ENCODE data around the gene ZNF638. TPM values are rescaled to one million over a fixed set of nuclear protein-coding genes. Genes with fewer than 3 reads are reported as not detected.

Gene ZNF638
- total and polyA plus RNA-seq, 2 donors, result 149 to 210 TPM

DNA sequence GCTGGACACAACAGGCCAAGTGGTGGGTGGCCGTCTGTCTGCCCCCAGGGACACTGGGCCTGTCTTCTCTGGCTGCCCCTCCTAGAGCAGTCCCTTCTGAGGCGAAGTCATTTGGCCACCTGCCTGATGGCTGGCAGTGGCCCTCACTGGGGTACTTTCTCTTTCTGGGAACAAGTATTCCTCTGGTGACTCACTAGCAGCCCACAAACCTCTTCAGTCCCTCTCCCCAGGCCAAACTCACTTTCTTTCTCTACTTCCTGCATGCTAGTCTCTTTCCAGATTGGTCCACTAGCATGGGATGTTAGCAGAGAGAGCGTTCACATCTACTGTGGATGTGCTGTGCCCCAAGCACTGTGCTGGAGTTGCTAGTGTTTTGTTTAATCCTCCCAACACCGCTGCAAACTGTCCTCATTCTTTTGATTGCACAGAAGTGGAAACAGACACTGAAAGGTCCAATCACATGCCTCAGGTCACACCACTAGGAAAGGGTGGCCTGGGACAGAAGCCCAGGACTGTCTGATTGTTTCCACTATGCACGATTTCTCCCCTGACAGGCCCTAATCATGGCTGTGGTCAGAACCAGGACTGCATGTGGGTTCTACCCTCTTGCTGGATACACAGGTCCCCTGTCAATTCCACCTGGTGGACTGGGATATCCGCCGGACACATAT lies 127.0 kb downstream of the ZNF638 start:
- H3K9me3 ChIP-seq (ENCODE audit: control insufficient read depth in 2 of 2, insufficient read depth in 1 of 2, low read length in 1 of 2), result peaks cover 7 to 16% of the 10 kb centered on the region in 2 donors
- peaks cover 8 to 32% of the 10 kb centered on the region in 2 donors for H3K27me3 ChIP-seq (ENCODE audit: control insufficient read depth in 2 of 2, insufficient read depth in 1 of 2, low read length in 1 of 2)
- DNase-seq (ENCODE audit: low read depth in 6 of 9, low spot score in 9 of 9), result no peak
- peaks cover 0 to 20% of the 10 kb centered on the region in 2 donors for H3K4me1 ChIP-seq (ENCODE audit: control insufficient read depth in 2 of 2, insufficient read depth in 2 of 2, low read length in 2 of 2)
- H3K36me3 ChIP-seq (ENCODE audit: control insufficient read depth in 2 of 2, insufficient read depth in 2 of 2, low read length in 1 of 2), result no peaks in the 10 kb centered on the region
- no peak overlapping the region for H3K27ac ChIP-seq (ENCODE audit: low read depth in 1 of 2, low read length in 1 of 2)
- H3K4me3 ChIP-seq (ENCODE audit: low read length in 2 of 2), result no peak overlapping the region
- WGBS, result 97% methylated on average over 7 of the region's 7 CpGs

DNA sequence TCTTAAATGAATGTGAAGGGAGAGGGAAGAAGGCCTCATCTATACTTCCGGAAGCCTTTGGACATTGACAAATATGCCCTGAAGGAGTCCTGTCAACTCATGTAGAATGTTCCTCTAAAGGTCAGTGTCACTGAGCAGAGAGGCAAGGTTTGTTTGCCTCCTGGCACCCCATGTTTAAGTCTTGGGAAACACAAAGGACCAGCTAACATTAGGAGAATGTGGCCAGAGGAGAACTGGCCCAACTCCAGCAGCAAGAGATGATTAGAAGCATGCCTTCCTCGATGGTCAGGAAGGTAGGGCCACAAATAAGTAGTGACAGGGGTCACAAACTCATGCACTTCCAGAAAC lies 127.5 kb downstream of the ZNF638 start:
- no peak for DNase-seq (ENCODE audit: low read depth in 6 of 9, low spot score in 9 of 9)
- Histone ChIP-seq H3K4me1 (ENCODE audit: control insufficient read depth in 2 of 2, insufficient read depth in 2 of 2, low read length in 2 of 2) (peaks cover 0 to 18% of the 10 kb centered on the region in 2 donors), H3K4me3 (ENCODE audit: low read length in 2 of 2) (no peak overlapping the region), H3K9me3 (ENCODE audit: control insufficient read depth in 2 of 2, insufficient read depth in 1 of 2, low read length in 1 of 2) (peaks cover 7 to 20% of the 10 kb centered on the region in 2 donors), H3K27ac (ENCODE audit: low read depth in 1 of 2, low read length in 1 of 2) (no peak overlapping the region), H3K27me3 (ENCODE audit: control insufficient read depth in 2 of 2, insufficient read depth in 1 of 2, low read length in 1 of 2) (peaks cover 3 to 31% of the 10 kb centered on the region in 2 donors), H3K36me3 (ENCODE audit: control insufficient read depth in 2 of 2, insufficient read depth in 2 of 2, low read length in 1 of 2) (no peaks in the 10 kb centered on the region)
- WGBS, result 86% methylated on average over 2 of the region's 2 CpGs

DNA sequence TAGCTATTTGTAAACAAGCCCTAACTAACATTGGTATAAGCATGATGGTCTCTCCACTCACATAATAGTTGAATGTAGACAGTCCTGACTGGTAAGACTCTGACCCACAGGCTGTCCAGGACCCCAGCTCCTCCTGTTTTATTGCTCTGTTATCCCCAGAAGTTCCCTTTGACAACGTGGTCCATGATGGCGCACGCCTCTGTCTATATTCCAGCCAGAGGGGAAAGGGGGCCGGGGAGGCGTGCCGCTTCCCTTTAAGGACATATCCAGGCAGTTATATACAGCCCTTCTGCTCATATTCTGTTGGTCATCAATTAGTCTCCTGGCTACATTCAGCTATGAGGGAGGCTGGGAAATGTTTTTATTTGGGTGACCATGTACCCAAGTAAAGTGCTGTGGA lies 128.5 kb downstream of the ZNF638 start:
- DNase-seq (ENCODE audit: low read depth in 6 of 9, low spot score in 9 of 9), result no peak

DNA sequence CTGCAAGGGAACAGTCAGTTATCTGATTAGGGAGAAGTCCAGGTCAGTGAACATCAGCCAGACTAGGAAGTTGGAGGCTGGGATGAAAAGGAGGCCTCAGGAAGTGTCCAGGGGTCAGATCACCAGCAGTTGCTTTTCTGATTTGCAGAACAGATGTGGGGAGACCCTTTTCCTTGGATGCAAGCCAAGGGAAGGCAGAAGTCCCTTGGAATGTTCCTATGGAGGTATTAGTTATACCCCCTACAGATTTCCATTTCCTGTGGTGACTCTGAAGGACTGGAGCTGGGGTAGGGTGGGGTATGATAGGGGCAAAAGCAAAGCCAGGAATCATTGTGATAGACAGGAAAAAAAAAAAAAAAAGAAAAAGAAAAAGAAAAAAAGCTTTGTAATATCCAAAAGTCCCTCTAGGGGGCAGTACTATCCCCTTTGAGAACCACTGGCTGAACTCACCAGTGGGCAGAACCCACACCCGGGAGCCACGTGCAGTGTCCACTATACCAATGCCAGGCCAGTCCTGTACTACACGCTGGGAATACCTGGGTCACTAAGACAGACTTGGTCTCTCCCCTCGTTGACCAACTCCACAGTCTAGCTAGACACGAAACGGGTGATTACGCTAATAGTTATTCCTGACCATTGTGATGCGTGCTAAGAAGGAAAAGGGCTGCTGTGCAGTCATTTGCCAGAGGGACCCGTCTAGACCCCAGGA lies 129.2 kb downstream of the ZNF638 start:
- Histone ChIP-seq H3K4me3 (ENCODE audit: low read length in 2 of 2) (no peak overlapping the region), H3K27me3 (ENCODE audit: control insufficient read depth in 2 of 2, insufficient read depth in 1 of 2, low read length in 1 of 2) (peaks cover 8 to 31% of the 10 kb centered on the region in 2 donors), H3K9me3 (ENCODE audit: control insufficient read depth in 2 of 2, insufficient read depth in 1 of 2, low read length in 1 of 2) (peaks cover 7 to 25% of the 10 kb centered on the region in 2 donors), H3K36me3 (ENCODE audit: control insufficient read depth in 2 of 2, insufficient read depth in 2 of 2, low read length in 1 of 2) (no peaks in the 10 kb centered on the region), H3K27ac (ENCODE audit: low read depth in 1 of 2, low read length in 1 of 2) (no peak overlapping the region), H3K4me1 (ENCODE audit: control insufficient read depth in 2 of 2, insufficient read depth in 2 of 2, low read length in 2 of 2) (peaks cover 0 to 4% of the 10 kb centered on the region in 2 donors)
- no peak for DNase-seq (ENCODE audit: low read depth in 6 of 9, low spot score in 9 of 9)
- WGBS, result 79% methylated on average over 9 of the region's 9 CpGs

More for the DNA sequence above, 128.5 kb downstream of the ZNF638 start:
- no peaks in the 10 kb centered on the region for H3K36me3 ChIP-seq (ENCODE audit: control insufficient read depth in 2 of 2, insufficient read depth in 2 of 2, low read length in 1 of 2)
- H3K4me1 ChIP-seq (ENCODE audit: control insufficient read depth in 2 of 2, insufficient read depth in 2 of 2, low read length in 2 of 2), result peaks cover 0 to 10% of the 10 kb centered on the region in 2 donors
- no peak overlapping the region for H3K27ac ChIP-seq (ENCODE audit: low read depth in 1 of 2, low read length in 1 of 2)
- peaks cover 5 to 31% of the 10 kb centered on the region in 2 donors for H3K27me3 ChIP-seq (ENCODE audit: control insufficient read depth in 2 of 2, insufficient read depth in 1 of 2, low read length in 1 of 2)
- no peak overlapping the region for H3K4me3 ChIP-seq (ENCODE audit: low read length in 2 of 2)
- H3K9me3 ChIP-seq (ENCODE audit: control insufficient read depth in 2 of 2, insufficient read depth in 1 of 2, low read length in 1 of 2), result peaks cover 7 to 25% of the 10 kb centered on the region in 2 donors
- WGBS, result 97% methylated on average over 6 of the region's 6 CpGs

DNA sequence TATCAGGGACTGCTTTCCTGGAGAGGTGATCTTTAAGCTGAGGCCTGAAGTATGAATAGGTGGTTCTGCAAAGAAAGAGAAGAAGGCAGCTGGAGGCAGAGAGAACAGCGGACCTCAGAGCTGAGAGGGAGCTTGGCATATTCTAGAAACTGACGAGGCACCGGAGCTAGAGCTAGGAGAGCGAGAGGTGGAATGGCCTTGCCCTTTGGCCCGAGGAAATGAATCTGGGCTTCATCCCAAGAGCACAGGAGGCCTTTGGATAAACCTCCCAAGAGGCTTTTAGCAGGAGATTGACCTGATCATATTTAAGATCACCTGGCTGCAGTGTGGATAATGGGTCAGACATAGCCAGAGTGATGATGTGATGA lies 129.7 kb downstream of the ZNF638 start:
- no peaks in the 10 kb centered on the region for H3K36me3 ChIP-seq (ENCODE audit: control insufficient read depth in 2 of 2, insufficient read depth in 2 of 2, low read length in 1 of 2)
- H3K9me3 ChIP-seq (ENCODE audit: control insufficient read depth in 2 of 2, insufficient read depth in 1 of 2, low read length in 1 of 2), result peaks cover 7 to 25% of the 10 kb centered on the region in 2 donors
- H3K27me3 ChIP-seq (ENCODE audit: control insufficient read depth in 2 of 2, insufficient read depth in 1 of 2, low read length in 1 of 2), result peaks cover 13 to 36% of the 10 kb centered on the region in 2 donors
- 56% methylated on average over 5 of the region's 5 CpGs for WGBS
- H3K4me3 ChIP-seq (ENCODE audit: low read length in 2 of 2), result no peak overlapping the region
- DNase-seq (ENCODE audit: low read depth in 6 of 9, low spot score in 9 of 9), result no peak
- no peak overlapping the region for H3K27ac ChIP-seq (ENCODE audit: low read depth in 1 of 2, low read length in 1 of 2)
- H3K4me1 ChIP-seq (ENCODE audit: control insufficient read depth in 2 of 2, insufficient read depth in 2 of 2, low read length in 2 of 2), result peaks cover 0 to 3% of the 10 kb centered on the region in 2 donors

DNA sequence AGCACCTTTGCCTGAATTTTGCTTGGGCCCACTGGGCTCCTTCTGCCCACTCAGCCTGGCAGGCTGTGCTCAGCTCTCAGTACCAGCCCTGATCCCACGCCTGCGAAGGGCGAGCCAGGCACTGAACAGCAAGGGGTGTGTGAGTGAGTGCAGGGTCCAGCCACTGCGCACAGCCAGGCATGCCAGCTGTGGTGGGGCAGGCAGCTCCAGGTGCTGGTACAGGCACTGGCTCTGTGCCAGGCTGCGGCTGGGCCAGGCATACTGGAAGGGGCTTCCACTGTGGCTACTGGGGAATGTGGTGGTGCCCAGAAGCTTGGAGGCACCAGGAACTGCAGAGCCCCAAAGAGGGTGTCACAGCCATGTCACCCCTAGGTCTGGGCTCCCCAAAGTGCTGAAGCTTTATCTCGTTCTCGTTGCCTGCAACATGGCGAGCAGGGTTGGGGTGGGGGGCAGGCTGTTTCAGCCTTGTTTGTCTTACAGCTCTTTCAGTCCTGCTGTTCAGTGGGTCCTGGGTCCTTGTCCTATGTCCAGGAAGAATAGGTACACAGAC lies 130.5 kb downstream of the ZNF638 start:
- H3K9me3 ChIP-seq (ENCODE audit: control insufficient read depth in 2 of 2, insufficient read depth in 1 of 2, low read length in 1 of 2), result peaks cover 7 to 28% of the 10 kb centered on the region in 2 donors
- no peak overlapping the region for H3K4me3 ChIP-seq (ENCODE audit: low read length in 2 of 2)
- H3K36me3 ChIP-seq (ENCODE audit: control insufficient read depth in 2 of 2, insufficient read depth in 2 of 2, low read length in 1 of 2), result no peaks in the 10 kb centered on the region
- DNase-seq (ENCODE audit: low read depth in 6 of 9, low spot score in 9 of 9), result no peak
- H3K27ac ChIP-seq (ENCODE audit: low read depth in 1 of 2, low read length in 1 of 2), result no peak overlapping the region
- peaks cover 22 to 43% of the 10 kb centered on the region in 2 donors for H3K27me3 ChIP-seq (ENCODE audit: control insufficient read depth in 2 of 2, insufficient read depth in 1 of 2, low read length in 1 of 2)
- H3K4me1 ChIP-seq (ENCODE audit: control insufficient read depth in 2 of 2, insufficient read depth in 2 of 2, low read length in 2 of 2), result peaks cover 0 to 3% of the 10 kb centered on the region in 2 donors
- WGBS, result 93% methylated on average over 8 of the region's 8 CpGs

DNA sequence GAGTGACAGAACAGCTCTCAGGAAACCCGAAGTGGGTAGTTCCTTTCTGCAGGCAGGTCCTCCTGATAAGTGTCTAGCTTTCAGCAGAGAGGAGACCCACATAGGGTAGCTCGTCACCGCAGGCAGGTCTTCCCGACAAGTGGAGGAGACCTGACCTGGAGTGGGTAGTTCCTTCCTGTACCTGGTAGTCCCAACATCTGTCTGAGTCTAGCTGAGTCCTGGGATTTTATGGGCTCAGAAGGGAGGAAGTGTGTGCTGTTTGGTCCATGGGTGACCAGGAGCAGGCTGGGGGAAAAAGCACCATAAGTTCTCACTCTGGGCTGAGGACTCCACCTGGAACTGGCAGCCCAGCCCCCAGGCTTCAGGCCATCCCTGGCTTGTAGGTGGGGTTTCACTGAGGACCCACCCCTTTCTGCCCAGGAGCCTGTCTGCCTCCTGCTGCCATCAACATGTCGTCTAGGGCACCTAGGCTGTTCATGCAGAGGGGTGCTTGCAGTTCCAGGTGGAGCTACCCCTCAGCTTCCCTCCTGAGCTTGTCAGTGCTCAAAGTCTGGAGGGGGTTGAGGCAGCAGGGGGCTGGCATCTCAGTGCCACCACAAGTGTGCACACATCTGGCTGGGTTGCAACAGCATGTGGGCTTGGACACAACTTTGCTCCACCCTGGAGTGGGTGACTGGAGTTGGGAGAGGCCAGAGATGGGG lies 131.2 kb downstream of the ZNF638 start:
- Histone ChIP-seq H3K36me3 (ENCODE audit: control insufficient read depth in 2 of 2, insufficient read depth in 2 of 2, low read length in 1 of 2) (no peaks in the 10 kb centered on the region), H3K27me3 (ENCODE audit: control insufficient read depth in 2 of 2, insufficient read depth in 1 of 2, low read length in 1 of 2) (peaks cover 28 to 50% of the 10 kb centered on the region in 2 donors), H3K9me3 (ENCODE audit: control insufficient read depth in 2 of 2, insufficient read depth in 1 of 2, low read length in 1 of 2) (peaks cover 7 to 28% of the 10 kb centered on the region in 2 donors), H3K4me1 (ENCODE audit: control insufficient read depth in 2 of 2, insufficient read depth in 2 of 2, low read length in 2 of 2) (peaks cover 0 to 3% of the 10 kb centered on the region in 2 donors), H3K4me3 (ENCODE audit: low read length in 2 of 2) (no peak overlapping the region), H3K27ac (ENCODE audit: low read depth in 1 of 2, low read length in 1 of 2) (no peak overlapping the region)
- no peak for DNase-seq (ENCODE audit: low read depth in 6 of 9, low spot score in 9 of 9)
- WGBS, result 94% methylated on average over 5 of the region's 5 CpGs

DNA sequence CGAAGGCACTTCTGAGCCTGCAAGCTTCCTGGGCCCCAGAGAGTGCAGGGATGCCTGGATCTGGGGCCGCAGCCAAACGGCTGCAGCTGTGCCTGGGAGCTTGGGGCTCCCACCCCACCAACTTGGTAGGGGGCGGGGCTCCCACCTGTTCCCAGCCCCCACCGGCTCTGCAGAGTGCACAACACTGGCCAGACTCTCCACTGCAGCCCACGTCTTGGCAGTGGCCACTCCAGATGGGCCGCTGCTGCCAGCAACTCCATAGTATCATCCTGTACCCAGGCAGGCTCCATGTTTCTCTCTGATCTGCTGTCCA lies 131.7 kb downstream of the ZNF638 start:
- no peak overlapping the region for H3K4me3 ChIP-seq (ENCODE audit: low read length in 2 of 2)
- DNase-seq (ENCODE audit: low read depth in 6 of 9, low spot score in 9 of 9), result no peak
- H3K9me3 ChIP-seq (ENCODE audit: control insufficient read depth in 2 of 2, insufficient read depth in 1 of 2, low read length in 1 of 2), result peaks cover 7 to 28% of the 10 kb centered on the region in 2 donors
- H3K4me1 ChIP-seq (ENCODE audit: control insufficient read depth in 2 of 2, insufficient read depth in 2 of 2, low read length in 2 of 2), result peaks cover 0 to 3% of the 10 kb centered on the region in 2 donors
- 93% methylated on average over 7 of the region's 7 CpGs for WGBS
- no peaks in the 10 kb centered on the region for H3K36me3 ChIP-seq (ENCODE audit: control insufficient read depth in 2 of 2, insufficient read depth in 2 of 2, low read length in 1 of 2)
- H3K27ac ChIP-seq (ENCODE audit: low read depth in 1 of 2, low read length in 1 of 2), result no peak overlapping the region
- H3K27me3 ChIP-seq (ENCODE audit: control insufficient read depth in 2 of 2, insufficient read depth in 1 of 2, low read length in 1 of 2), result peaks cover 32 to 55% of the 10 kb centered on the region in 2 donors

DNA sequence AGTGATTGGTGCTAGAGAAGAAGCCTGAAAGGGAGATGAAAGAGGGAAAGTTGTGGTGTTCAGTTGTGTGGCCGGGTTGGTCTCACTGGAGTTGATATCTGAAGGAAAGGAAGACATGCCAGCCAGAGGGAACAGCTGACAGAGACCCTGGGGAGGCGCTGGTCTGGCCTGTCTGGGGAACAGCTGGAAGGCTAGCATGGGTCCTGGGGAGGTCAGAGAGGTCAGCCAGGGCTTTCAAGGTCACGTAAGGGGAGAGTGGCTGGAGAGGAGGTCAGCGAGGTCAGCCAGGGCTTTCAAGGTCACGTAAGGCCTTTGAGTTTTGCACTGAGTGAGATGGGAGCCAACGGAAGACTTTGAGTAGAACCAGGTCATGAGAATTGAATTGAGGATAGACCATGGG lies 132.8 kb downstream of the ZNF638 start:
- no peak overlapping the region for H3K27ac ChIP-seq (ENCODE audit: low read depth in 1 of 2, low read length in 1 of 2)

More for the DNA sequence above, 132.8 kb downstream of the ZNF638 start:
- Histone ChIP-seq H3K4me3 (ENCODE audit: low read length in 2 of 2) (no peak overlapping the region), H3K27me3 (ENCODE audit: control insufficient read depth in 2 of 2, insufficient read depth in 1 of 2, low read length in 1 of 2) (peaks cover 36 to 66% of the 10 kb centered on the region in 2 donors), H3K36me3 (ENCODE audit: control insufficient read depth in 2 of 2, insufficient read depth in 2 of 2, low read length in 1 of 2) (no peaks in the 10 kb centered on the region), H3K9me3 (ENCODE audit: control insufficient read depth in 2 of 2, insufficient read depth in 1 of 2, low read length in 1 of 2) (peaks cover 7 to 28% of the 10 kb centered on the region in 2 donors), H3K4me1 (ENCODE audit: control insufficient read depth in 2 of 2, insufficient read depth in 2 of 2, low read length in 2 of 2) (peaks cover 0 to 5% of the 10 kb centered on the region in 2 donors)
- DNase-seq (ENCODE audit: low read depth in 6 of 9, low spot score in 9 of 9), result no peak
- 94% methylated on average over 6 of the region's 6 CpGs for WGBS
